GM12891 (cell line): ENCODE data around the gene ZPBP2.

ENCODE experiments used
- DNase-seq: peaks from one replicate; pipeline ENCODE4 v3.0.0; 2011; ENCODE audit warnings: low spot score; ENCODE audit not compliant: insufficient read length
- FAIRE-seq: peaks from 2 replicates; lab custom pipeline; 2011; peaks lifted over from hg19 to GRCh38; lab: Jason Lieb, UNC
- PAX5 ChIP-seq: IDR thresholded peaks from 2 replicates; pipeline ENCODE4 v1.6.1; 2011; ENCODE audit warnings: low read length, moderate library complexity, mild to moderate bottlenecking; ENCODE audit not compliant: insufficient read depth, severe bottlenecking
- POLR2A ChIP-seq: IDR thresholded peaks from 2 replicates; pipeline ENCODE4 v1.6.1; 2011; ENCODE audit warnings: low read depth, low read length, control low read depth
- POLR2AphosphoS5 ChIP-seq: IDR thresholded peaks from 2 replicates; pipeline ENCODE4 v1.6.1; 2011; ENCODE audit warnings: low read depth, low read length, control low read depth
- POU2F2 ChIP-seq: IDR thresholded peaks from 2 replicates; pipeline ENCODE4 v1.6.1; 2011; ENCODE audit warnings: low read depth, mild to moderate bottlenecking, control low read depth, low read length, moderate library complexity
- SPI1 ChIP-seq: IDR thresholded peaks from 2 replicates; pipeline ENCODE4 v1.6.1; 2011; ENCODE audit warnings: low read depth, low read length, control low read depth
- TAF1 ChIP-seq: IDR thresholded peaks from 2 replicates; pipeline ENCODE4 v1.6.1; 2011; ENCODE audit warnings: low read depth, low read length, control low read depth

ZPBP2 gene

GRCh38 chr17:39916918-39917317 is 48.9 kb downstream of the ZPBP2 start:
- TF ChIP-seq POU2F2: no peak
- TF ChIP-seq TAF1: no peak
- TF ChIP-seq POLR2AphosphoS5: no peak
- no peak for TF ChIP-seq POLR2A
- no peak for TF ChIP-seq PAX5
- no peak for TF ChIP-seq SPI1
- FAIRE-seq: peak; percentile 9
- DNase-seq: no peak

- FAIRE-seq (no peak), DNase-seq (no peak)
- TF ChIP-seq PAX5 (no peak), POLR2A (peak; percentile 26; the same call in 1 of the 2 replicates)
Measured at GRCh38 chr17:39919087-39919683, 51.2 kb downstream of the ZPBP2 start.

- DNase-seq (no peak), FAIRE-seq (peak; percentile 70)
- TF ChIP-seq POLR2A (peak; percentile 32), POLR2AphosphoS5 (peak; percentile 43; the same call in 1 of the 2 replicates), SPI1 (no peak), POU2F2 (0 out of 2 replicates have a peak, but pooled peaks have one; percentile 8)
Measured at GRCh38 chr17:39920218-39921210, 52.5 kb downstream of the ZPBP2 start.

GRCh38 chr17:39921323-39921722 is 53.3 kb downstream of the ZPBP2 start:
- no peak for DNase-seq
- TF ChIP-seq POLR2AphosphoS5: no peak
- TF ChIP-seq SPI1: no peak
- peak; percentile 84 for FAIRE-seq

GRCh38 chr17:39922006-39922405 is 54.0 kb downstream of the ZPBP2 start:
- FAIRE-seq: no peak
- DNase-seq: no peak

GRCh38 chr17:39923230-39923629 is 55.2 kb downstream of the ZPBP2 start:
- TF ChIP-seq POU2F2 (no peak), PAX5 (no peak), SPI1 (no peak), POLR2AphosphoS5 (no peak), TAF1 (no peak), POLR2A (no peak)
- FAIRE-seq (no peak), DNase-seq (no peak)

More at GRCh38 chr17:39922006-39922405, 54.0 kb downstream of the ZPBP2 start:
- no peak for TF ChIP-seq POU2F2
- no peak for TF ChIP-seq POLR2AphosphoS5
- TF ChIP-seq TAF1: no peak
- no peak for TF ChIP-seq POLR2A
- no peak for TF ChIP-seq SPI1
- TF ChIP-seq PAX5: no peak

GRCh38 chr17:39923836-39924690 is 56.1 kb downstream of the ZPBP2 start:
- DNase-seq (no peak), FAIRE-seq (no peak)
- no peak for TF ChIP-seq POLR2AphosphoS5
- TF ChIP-seq SPI1: no peak
- TF ChIP-seq POLR2A: no peak
- TF ChIP-seq TAF1: no peak
- TF ChIP-seq POU2F2: no peak
- no peak for TF ChIP-seq PAX5

- DNase-seq (no peak), FAIRE-seq (no peak)
- TF ChIP-seq TAF1: no peak
- no peak for TF ChIP-seq POLR2AphosphoS5
- TF ChIP-seq SPI1: peak; percentile 26; the same call in 1 of the 2 replicates
- TF ChIP-seq POU2F2: no peak
Measured at GRCh38 chr17:39924691-39925055, 56.7 kb downstream of the ZPBP2 start.

GRCh38 chr17:39925282-39926134 is 57.5 kb downstream of the ZPBP2 start:
- DNase-seq: no peak
- TF ChIP-seq TAF1 (no peak), POU2F2 (no peak), POLR2A (no peak), PAX5 (no peak), POLR2AphosphoS5 (no peak), SPI1 (no peak)
- peak; percentile 5 for FAIRE-seq
